ENCODE measurements around the gene TMC8.

- TF ChIP-seq GATA2 (IDR thresholded peaks at IDR 0.05; ENCODE audit: low read depth, low read length) (no peak), GATA3 (IDR thresholded peaks at IDR 0.05; ENCODE audit: low read depth, low read length) (no peak)
These were observed 5.4 kb downstream of the TMC8 start for GRCh38 chr17:78135858-78136500.
